Neural cell (in vitro differentiated cells): Measurements from ENCODE around the gene ATP8B2.

Experiments
- MXI1 ChIP-seq: fragments of 450-650 bp; conservative IDR thresholded peaks from 2 replicates; pipeline ENCODE4 v1.6.1; 2014; ENCODE audit warnings: antibody characterized with exemption, mild to moderate bottlenecking; ENCODE audit not compliant: poor library complexity, severe bottlenecking
- TF ChIP-seq, protein P1 (sequence below): fragments of 450-650 bp; IDR thresholded peaks from 2 replicates; pipeline ENCODE4 v1.5.1; 2014; ENCODE audit warnings: antibody characterized with exemption, mild to moderate bottlenecking, moderate library complexity; ENCODE audit not compliant: poor library complexity, severe bottlenecking

GRCh38 chr1:154324241-154324640 lies 1.1 kb upstream of the ATP8B2 start:
- TF ChIP-seq, protein P1, sequence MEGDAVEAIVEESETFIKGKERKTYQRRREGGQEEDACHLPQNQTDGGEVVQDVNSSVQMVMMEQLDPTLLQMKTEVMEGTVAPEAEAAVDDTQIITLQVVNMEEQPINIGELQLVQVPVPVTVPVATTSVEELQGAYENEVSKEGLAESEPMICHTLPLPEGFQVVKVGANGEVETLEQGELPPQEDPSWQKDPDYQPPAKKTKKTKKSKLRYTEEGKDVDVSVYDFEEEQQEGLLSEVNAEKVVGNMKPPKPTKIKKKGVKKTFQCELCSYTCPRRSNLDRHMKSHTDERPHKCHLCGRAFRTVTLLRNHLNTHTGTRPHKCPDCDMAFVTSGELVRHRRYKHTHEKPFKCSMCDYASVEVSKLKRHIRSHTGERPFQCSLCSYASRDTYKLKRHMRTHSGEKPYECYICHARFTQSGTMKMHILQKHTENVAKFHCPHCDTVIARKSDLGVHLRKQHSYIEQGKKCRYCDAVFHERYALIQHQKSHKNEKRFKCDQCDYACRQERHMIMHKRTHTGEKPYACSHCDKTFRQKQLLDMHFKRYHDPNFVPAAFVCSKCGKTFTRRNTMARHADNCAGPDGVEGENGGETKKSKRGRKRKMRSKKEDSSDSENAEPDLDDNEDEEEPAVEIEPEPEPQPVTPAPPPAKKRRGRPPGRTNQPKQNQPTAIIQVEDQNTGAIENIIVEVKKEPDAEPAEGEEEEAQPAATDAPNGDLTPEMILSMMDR = no peak
- no peak for TF ChIP-seq MXI1
